Frontal cortex (tissue), 4 donors: Measurements from ENCODE around the gene FHOD3. TPM values are rescaled to one million over a fixed set of nuclear protein-coding genes. Genes with fewer than 3 reads are reported as not detected.

Experiments used
- DNase-seq, 2 donors: peaks; one replicate each; pipeline ENCODE4 v3.0.0; 2012; ENCODE audit warnings: low spot score in 2 of 2
- FAIRE-seq: peaks from 2 replicates; lab custom pipeline; 2012; peaks lifted over from hg19 to GRCh38; lab: Jason Lieb, UNC
- total RNA-seq: library from RNA; depleted of rRNA; stranded (reverse); fragments of >200 nt; gene quantifications from one replicate; pipeline ENCODE4 v1.2.3, GENCODE V29; 2014
- donor health status: control.
- donor health status: control.
- donor health status: control.

Gene FHOD3
- 46.9 TPM for total RNA-seq

GRCh38 chr18:36297417-36298125 lies at the start of gene FHOD3:
Gene FHOD3, plus strand, starts transcription at chr18:36297713. Its CDS starts 123 bp downstream, at chr18:36297836.
- DNase-seq, result peak; percentile 78 to 81
- FAIRE-seq, result no peak

- no peak for DNase-seq
- no peak for FAIRE-seq
Observed at GRCh38 chr18:36249392-36249791, 48.1 kb upstream of the FHOD3 start.

DNA sequence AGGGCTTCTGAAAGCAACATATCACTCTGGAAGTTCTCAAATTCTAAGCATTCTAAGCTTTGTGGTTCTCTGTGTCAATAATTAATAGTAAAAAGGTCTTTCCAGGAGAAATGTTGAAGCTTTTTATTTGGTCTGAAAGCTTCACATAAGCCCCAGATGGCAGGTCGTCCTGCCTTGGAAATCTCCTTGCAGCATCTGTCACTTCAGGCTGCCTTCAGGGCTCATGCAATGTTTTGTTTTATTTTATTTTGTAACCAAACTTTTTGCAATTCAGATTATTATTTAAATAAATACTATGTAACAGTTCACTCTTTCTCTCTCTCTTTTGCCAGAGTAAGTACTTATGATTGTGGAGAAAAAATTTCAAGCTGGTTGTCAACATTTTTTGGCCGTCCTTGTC lies 46.7 kb upstream of the FHOD3 start:
- DNase-seq (no peak), FAIRE-seq (no peak)

- FAIRE-seq, result no peak
- no peak for DNase-seq
Observed at GRCh38 chr18:36255072-36255698, 42.3 kb upstream of the FHOD3 start.

- no peak for DNase-seq
- no peak for FAIRE-seq
Observed at GRCh38 chr18:36256094-36256493, 41.4 kb upstream of the FHOD3 start.

DNA sequence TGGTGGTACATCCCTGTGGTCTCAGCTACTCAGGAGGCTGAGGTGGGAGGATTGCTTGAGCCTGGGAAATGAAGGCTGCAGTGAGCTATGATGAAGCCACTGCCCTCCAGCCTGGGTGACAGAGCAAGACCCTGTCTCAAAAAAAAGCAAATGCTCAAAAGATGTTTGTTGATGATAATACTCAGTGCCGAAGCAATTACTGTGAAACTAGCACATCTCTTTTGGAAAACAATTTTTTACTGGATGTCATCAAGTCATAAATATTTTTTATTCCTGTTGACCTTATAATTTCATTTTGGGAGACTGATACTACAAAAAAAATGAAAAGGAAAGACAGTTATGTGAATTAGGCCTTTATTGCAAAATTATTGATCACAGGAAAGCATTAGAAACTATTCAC lies 34.5 kb upstream of the FHOD3 start:
- no peak for DNase-seq
- no peak for FAIRE-seq

- no peak for FAIRE-seq
Observed at GRCh38 chr18:36264283-36264682, 33.2 kb upstream of the FHOD3 start.

GRCh38 chr18:36265015-36265414 lies 32.5 kb upstream of the FHOD3 start:
- FAIRE-seq (no peak), DNase-seq (no peak)

More at GRCh38 chr18:36264283-36264682, 33.2 kb upstream of the FHOD3 start:
- DNase-seq, result no peak

DNA sequence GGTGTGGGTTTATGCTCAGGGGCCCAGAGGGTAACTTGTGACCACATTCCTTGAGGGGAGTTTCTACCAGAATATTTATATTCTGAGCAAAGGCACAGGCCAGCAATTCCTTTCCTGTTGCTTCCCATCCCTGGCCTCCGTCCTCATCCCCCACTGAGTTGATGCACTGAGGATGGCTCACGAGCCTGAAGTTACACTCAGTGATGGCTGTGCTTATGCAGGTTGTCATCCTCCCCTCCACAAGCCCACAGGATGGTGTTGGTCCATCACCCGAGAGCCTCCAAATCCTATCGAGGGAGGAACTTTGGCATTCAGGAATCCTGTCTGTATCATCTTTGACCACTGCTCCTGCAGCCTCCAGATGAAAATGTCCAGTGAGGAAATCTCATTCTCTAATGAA lies 28.4 kb upstream of the FHOD3 start:
- no peak for FAIRE-seq
- DNase-seq, result no peak

DNA sequence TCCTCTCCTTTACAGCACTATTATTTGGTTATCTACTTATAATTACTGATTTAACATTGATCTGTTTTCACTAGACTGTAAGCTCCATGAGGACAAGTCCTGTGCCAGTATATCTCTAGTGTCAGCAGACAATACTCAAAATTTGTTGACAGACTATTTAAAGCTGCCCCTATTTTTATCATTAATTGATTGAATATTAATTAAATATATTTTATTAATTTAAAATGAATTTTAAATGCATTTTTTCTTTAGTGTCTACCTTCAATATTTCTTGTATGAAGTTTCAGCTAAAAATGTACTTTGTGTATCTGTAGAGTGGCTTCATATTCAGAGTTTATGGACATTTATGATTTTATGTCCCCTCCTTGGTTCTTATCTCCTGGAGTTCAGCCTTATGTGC lies 26.4 kb upstream of the FHOD3 start:
- FAIRE-seq, result no peak
- no peak for DNase-seq

DNA sequence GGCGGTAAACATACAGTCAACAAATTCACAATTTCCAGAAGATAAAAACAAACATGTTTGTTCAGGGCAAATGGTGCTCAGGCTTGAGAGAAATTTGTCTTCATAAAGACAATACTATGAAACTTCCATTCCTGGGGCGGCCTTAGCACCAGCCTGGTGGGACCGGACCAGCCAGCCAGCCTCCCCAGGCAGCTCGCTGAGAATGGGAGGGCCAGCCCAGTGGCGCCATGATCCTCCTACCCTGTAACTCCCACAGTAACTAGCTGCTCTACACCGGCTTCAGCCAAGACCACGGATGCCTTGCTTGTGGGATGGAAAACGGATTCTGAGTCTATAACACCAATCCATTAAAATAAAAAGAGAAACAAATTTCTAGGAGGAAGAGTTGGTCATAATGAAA lies 24.2 kb upstream of the FHOD3 start:
- DNase-seq, result no peak

GRCh38 chr18:36274083-36274715 lies 23.3 kb upstream of the FHOD3 start:
- no peak for DNase-seq
- no peak for FAIRE-seq

More for the DNA sequence above, 24.2 kb upstream of the FHOD3 start:
- FAIRE-seq, result no peak

DNA sequence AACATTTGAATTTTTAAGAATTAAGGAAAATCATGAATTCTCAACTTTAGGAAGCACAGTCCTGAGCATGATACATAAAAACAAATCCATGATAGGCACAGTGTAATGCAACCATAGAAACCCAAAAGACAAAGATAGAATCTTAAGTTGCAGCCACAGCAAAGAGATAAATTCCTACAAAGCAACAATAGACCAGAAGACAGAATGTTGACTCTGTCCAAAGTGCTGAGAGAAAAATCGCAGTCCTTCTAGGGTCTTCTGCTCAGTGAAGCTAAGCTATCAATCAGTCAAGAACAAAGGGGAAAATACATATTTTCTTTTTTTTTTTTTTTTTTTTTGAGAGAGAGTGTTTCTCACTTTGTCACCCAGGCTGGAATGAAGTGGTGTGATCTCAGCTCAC lies 22.0 kb upstream of the FHOD3 start:
- FAIRE-seq, result no peak
- no peak for DNase-seq

DNA sequence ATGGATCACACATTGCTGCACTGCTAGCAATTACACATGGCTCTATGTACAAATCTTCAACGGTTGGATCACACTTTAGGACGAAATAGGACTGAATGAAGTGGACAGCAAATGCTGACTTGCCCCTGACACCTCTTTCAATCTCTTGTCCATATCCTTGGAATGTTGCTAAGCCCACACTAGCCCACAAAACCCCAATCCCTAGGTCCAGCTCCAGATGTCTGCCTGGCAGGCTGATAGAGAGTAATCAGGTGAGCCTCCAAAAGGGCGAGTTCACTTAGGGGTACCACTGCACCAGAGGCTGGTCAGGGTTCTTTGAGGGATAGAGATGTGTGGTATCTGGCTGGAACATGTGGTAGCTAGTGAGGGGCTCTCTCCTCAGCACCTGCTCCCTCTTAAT lies 18.5 kb upstream of the FHOD3 start:
- DNase-seq (no peak), FAIRE-seq (no peak)

DNA sequence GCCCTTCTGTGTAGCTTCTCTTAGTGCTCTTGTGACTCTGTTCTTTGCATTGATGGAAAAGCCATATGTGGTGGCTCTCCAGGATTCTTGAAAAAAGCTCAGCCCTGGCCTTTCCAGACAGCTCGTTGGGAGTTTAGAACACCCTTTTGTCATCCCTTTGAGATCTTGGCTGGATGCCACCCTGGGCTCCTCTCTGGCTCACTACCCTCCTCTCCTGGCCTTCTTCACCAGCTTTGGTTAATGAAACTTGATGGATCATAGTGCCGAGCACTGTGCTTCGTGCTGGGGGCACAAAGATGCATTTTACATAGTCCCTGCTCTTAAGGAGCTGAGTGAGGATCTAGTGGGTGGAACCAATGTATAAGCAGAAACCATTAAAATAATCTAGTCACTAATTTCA lies 15.6 kb upstream of the FHOD3 start:
- DNase-seq, result no peak
- FAIRE-seq, result no peak

DNA sequence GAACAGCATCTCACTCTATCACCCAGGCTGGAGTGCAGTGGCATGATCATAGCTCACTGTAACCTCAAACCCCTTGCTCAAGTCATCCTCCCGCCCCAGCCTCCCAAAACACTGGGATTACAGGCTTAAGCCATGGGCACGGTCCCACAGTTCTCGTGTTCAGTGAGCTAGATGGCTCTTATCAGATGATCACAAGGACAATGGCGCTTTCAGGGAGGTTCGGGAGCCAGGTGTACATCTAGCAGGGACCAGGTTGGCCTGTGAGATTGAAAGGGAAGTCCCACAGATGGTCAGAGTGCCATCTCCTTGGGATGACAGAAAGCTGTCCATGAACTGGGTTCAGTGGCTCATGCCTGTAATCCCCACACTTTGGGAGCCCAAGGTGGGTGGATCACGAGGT lies 14.1 kb upstream of the FHOD3 start:
- DNase-seq, result no peak
- no peak for FAIRE-seq

DNA sequence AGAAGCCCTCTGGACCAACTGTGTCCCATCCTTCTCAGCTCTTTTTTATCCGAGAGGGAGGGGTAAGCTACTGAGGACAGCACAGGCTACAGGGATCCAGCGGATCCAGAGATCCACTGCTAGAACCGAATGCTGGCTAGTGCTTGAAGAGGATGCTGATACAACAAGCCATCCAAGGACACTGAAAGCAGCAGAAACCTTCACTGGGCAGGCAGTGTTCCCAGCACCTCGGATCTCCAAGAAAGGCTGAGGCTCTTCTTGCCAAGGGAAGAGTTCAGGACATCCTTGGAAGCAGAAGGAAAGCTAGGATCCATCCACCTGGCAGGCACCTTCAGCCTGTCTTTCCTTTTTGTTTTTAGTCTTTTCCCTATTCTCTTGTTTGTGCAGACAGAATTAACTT lies 13.2 kb upstream of the FHOD3 start:
- FAIRE-seq (no peak), DNase-seq (no peak)

GRCh38 chr18:36284671-36285295 lies 12.7 kb upstream of the FHOD3 start:
- DNase-seq, result peak; percentile 35 to 38

GRCh38 chr18:36287653-36288052 lies 9.9 kb upstream of the FHOD3 start:
- DNase-seq (no peak), FAIRE-seq (no peak)

More at GRCh38 chr18:36284671-36285295, 12.7 kb upstream of the FHOD3 start:
- peak; percentile 88 for FAIRE-seq

GRCh38 chr18:36288689-36289088 lies 8.8 kb upstream of the FHOD3 start:
- FAIRE-seq, result no peak
- no peak for DNase-seq

GRCh38 chr18:36294031-36294430 lies 3.5 kb upstream of the FHOD3 start:
- FAIRE-seq, result no peak
- no peak for DNase-seq
